NCI-H82 treated with DMSO at 0.1 percent for 48 hours (cell line): Measurements from ENCODE around the gene COL4A6.
"Not testable (repeated sequence)": the region's sequence is repeated elsewhere in the genome, so short reads cannot be mapped to it uniquely, and the experiment has no call there.

Source experiments
- DNase-seq: peaks from one replicate; lab custom pipeline; 2025; ENCODE audit not compliant: unreplicated experiment; lab: John Stamatoyannopoulos, UW

The COL4A6 gene

DNA sequence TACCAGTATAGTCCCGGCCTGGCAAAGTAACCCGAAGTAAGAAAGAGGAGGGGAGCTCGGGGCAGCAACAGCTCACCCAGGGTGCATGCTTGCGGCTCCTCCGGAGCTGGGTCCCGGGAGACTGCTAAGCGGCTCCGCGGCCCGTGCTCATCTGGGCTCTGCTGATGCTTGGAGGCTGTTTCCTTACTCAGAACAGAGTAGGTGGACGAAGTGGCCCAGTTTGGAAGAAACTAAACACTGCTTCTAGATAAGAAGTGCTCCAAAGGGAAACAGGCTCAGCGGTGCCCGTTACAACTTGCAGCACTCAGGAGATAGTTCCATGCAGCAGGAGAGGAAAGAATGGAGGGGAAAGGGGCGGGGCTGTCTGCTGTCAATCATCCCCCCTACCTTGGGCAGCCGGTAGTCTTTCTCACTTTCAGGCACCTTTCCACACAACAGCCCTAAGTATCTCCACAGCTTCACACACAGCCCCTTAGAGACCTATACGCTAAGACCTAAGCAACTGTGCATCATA lies at the start of gene COL4A6:
Gene COL4A6, minus strand, starts transcription at position 313 of the 514 bp plus-strand sequence. Its CDS starts 226 bp downstream, at position 87.
- DNase-seq: no peak

DNA sequence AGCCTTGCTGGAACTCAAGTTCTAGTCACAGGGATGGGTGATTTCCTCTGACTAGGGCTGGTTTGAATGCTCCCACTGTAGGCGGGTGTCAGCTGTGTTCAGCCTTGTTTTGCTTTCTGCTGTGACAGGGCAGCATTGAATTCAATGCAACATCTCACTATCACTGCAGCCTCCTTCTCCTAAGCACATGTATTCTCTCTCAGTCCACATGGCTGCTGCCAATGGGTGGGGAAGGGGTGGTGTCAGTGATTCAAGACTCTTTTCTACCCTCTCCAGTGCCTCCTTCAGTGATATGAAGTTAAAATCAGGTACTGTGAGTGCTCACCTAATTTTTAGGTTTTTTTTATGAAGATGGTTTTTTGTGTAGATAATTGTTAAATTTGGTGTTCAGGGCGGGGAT lies 47.7 kb upstream of the COL4A6 start:
- DNase-seq: no peak

DNA sequence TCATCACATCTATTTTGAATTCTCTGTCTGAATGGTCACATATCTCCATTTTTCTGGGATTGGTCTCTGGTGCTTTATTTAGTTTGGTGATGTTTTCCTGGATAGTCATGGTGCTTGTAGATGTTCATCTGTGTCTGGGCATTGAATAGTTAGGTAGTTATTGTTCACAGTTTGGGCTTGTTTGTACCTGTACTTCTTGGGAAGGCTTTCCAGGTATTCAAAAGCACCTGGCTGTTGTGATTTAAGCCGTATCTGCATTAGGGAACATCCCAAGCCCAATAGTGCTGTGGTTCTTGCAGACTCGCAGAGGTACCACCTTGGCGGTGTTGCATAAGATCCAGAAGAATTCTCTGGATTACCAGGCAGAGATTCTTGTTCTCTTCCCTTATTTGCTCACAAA lies 46.0 kb upstream of the COL4A6 start:
- no peak for DNase-seq

DNA sequence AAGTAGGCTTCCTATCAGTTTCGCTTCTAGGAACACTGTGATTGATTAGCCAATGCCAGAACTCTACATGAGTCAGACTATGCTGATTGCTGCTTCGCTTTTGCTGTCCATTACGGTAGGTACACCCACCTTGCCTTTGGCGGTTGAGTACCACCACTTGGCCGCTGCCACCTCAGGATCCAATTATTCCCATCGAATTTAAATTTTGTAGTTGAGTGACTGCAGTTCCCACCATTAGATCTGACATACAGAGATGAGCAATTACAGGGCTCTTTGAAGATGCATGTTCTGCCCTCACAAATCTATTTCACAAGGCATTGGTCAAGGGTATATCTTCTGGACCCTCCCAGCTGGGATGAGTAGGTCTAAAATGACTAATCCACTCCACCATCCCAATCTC lies 43.3 kb upstream of the COL4A6 start:
- DNase-seq: not testable (repeated sequence)

DNA sequence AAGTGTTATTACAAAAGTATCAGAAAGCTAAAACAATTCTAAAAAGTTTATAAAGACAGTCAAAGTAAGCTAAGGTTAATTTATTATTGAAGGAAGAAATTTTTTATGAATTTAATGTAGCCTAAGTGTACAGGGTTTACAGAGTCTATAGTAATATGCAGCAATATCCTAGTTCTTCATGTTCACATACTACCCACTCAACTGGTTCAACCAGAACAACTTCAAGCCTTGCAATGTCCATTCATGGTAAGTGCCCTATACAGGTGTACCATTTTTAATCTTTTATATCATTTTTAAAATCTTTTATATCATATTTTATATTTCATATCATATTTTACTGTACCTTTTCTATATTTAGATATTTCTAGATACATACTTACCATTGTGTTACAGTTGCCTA lies 35.8 kb upstream of the COL4A6 start:
- no peak for DNase-seq

DNA sequence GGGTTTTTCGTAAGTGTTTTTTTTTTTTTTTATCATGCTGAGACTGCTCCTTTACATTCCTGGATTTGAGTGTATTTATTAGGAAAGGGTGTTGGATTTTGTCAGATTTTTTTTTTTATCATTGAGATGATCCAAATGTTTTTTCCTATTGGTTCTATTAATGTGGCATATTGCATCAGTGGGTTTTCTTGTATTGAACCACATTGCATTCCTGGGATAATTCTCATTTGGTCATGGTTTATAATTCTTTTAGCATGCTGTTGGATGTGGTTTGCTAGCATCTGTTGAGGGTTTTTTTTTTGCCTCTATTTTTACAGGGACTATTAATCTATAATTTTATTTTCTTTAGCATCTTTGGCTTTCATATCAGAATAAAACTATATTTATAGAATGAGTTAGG lies 30.3 kb upstream of the COL4A6 start:
- no peak for DNase-seq

DNA sequence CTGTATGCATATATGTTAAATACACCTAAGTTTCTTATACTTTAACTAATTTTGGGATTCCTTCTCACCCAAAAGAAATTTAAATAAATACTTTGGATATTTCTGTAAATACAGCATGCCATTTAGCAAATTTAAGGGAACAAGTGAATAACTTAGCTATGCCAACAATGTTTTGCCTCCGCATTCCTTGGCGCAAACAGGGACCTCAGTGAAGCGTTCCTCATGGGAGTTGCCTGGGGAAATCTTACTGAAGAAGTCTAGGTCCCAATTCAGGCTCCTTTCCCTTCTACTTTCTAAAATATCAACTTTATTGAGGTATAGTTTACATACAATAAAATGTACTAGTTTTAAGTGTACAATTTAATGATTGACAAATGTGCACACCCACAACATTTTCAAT lies 26.4 kb upstream of the COL4A6 start:
- no peak for DNase-seq

DNA sequence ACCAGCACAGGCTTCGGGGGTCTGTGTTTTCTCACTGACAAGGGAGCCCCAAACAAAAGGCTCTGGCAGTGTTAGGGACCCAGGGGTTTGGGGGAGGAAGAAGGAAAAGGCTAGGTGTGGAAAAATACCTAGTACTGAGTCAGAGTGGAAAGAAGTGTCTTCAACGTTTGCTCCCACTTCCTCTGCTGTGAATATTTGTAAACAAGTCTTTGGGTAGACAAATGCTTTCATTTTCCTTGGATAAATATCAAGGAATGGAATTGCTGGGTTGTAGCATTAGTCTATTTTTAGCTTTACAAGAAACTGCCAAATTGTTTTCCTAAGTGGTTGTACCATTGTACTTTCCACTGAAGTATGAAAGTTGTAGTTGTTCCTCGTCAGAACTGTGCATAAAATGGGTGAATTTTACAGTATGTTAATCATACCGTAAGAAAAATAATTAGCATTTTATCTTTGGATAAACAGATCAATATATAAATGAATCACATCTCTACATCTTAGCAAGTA lies 18.8 kb upstream of the COL4A6 start:
- DNase-seq: no peak

DNA sequence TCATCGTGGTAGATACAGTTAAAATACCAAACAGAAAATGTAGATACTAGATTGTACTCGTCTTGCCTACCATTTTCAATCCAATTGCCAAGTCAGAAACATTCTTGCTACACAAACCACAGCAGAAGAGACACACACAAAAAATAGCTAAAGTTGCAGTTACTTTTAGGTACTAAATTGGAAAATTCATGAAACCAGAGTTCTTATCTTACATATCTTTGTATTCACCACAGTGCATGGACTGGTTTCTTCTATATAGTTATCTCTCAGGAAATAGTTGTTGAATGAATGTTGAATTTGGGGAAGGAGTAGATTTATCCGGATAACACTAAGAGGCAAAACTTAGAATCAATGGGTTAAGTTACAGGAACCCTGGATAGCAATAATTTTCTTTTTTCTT lies 15.6 kb upstream of the COL4A6 start:
- DNase-seq: no peak

DNA sequence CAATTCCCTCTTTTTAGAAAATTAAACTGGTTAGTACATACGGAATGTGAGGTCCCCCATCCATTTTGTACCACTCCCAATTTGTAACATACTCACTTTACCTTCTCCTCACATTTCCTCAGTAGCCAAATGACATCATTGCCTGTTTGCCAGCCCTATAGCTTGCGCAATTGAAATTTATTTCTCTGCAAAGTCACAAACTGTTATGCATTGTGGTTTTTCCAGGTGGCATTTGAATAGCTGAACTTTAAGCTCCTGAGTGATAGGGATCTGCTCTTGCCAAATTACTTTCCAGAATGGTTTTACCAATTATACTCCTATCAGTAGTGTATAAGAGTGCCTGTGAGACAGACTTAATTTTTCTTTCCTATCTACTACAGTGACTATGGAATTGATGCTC lies 9.1 kb upstream of the COL4A6 start:
- no peak for DNase-seq

DNA sequence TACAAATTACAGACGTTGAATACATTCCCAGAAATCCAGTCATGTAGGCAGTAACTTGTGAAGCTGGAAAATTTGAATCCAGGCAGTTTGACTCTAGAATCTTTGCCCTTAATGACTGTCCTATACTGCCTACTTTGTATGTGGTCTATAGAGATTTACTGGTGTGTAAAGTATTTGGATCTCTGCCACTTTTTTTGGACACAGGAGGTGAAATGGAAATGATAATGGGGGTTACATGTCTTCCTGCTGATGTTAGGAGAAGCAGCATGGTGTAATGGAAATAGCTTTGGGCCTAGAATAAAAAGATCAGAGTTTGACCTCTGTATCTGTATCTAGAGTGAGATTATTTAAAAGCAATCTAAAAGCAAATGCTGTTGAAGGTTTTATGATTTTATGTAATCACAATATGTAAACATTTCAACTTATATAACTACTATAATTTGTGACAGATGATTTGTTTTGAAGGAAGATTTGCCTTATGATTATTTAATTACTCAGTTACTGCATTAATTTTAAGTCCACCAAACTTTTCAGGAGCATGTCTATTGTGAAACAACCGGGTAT lies 4.8 kb upstream of the COL4A6 start:
- DNase-seq: no peak

DNA sequence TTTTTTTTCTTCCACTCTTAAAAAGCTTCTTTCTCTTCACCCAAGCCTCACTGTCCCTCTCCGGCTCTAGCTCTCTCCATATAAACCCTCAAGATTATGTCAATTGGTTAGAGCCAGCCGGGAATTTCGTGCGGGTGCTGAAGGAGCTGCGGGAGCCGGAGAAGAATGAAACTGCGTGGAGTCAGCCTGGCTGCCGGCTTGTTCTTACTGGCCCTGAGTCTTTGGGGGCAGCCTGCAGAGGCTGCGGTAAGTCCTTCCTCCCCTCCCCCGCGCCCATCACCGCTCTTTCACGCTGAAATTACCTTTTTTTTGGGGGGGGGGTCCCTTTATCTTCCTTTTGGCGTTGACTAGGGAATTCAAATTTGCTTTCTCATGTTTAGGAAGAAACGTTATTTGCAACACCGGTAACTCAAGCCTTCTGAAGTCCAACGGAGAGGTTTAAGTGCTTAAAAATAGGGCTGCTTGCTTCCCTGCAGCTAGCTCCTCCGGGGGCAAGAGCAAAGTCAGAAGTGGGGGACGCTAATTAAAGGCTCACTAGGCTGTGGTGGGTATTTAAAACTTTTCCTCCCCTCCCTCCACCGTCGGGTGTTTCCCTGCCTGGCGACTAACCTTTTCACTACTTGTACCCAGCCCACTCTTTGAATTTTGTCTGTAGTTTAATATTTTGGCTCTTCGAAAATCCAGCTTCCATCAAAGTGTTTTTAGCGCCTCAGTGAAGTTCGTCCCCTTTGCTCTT lies 1.9 kb upstream of the COL4A6 start:
- no peak for DNase-seq

DNA sequence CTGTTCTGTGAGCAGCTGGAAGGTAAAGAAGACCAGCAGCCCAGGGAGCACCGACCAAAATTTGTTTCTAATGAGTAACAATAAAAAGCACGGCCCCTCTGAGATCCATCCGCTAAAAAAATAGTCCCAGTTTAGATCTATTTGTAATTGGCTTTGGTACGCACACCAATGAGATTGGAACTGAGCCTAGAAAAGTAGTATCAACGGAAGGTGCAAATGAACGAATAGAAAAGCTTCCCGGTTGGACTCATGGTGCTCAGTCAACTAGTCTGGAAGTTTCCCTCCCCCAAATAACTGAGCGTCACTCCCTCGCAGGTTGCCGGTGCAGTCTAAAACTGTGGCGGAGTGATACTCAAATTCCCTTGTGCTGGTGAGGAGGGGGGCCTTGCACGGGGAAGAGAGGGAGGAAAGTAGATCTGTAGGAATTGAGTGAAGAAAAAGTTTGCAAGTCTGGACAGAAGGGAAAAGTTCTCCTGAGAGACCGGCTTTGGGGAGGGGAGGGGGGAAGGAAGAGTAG lies 1.3 kb upstream of the COL4A6 start, which contains the start of gene COL4A5:
Gene COL4A5, plus strand, starts transcription at position 413 of the 517 bp plus-strand sequence. CDS start 288 bp downstream, outside the sequence.
- DNase-seq: no peak

DNA sequence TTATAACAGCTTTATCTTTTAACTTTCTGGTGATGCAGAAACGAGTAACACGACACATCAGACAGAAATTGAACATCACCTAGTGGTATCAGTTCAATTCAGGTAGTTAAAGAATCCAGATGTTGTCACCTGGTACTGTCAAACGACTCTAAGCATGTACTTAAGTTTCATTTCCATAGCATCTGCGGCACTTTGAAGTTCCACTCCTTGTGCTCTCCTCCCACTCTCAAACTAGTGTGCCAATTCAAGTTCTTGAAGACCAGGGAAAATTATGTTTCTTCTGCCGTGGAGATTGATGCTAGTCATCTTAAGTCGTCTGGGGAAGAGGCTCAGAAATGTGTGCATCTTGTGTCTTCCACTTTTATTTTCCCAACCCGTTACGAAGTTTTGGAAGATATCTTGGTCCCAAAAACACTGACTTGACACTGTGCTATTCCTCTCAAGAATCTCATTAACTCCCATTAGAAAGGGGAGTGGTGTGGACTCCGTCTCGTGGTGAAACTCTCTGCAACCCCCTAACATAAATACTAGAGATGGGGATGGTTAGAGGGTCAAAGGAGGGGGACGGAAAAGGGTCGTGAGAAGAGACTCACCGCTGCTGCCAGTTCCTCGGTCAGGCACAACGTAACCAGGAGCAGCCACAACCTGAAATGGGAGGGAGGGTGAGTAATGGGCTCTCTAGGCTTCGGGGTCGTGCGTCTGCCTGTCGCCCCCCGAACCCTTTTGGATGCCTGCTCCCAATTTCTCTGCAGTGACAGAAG lies 693 bp downstream of the COL4A6 start:
- no peak for DNase-seq

DNA sequence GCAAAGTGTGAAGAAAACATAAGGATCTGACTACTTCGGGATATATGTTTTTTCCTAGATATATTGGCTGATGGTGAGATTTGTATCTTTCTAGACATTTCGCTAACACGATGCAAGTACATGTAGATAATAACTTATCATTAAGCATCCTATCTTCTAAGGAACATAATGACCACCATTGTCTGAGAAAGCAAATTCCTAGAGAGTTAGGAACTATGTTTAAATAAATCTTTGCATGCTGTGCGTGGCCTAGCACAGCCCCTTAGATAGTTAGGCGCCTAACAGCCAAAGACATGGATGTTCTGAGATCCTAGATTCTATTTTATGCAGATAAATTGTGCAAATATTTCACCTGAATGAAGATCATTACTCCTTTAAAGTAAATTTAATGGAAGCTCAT lies 3.0 kb downstream of the COL4A6 start:
- DNase-seq: no peak

DNA sequence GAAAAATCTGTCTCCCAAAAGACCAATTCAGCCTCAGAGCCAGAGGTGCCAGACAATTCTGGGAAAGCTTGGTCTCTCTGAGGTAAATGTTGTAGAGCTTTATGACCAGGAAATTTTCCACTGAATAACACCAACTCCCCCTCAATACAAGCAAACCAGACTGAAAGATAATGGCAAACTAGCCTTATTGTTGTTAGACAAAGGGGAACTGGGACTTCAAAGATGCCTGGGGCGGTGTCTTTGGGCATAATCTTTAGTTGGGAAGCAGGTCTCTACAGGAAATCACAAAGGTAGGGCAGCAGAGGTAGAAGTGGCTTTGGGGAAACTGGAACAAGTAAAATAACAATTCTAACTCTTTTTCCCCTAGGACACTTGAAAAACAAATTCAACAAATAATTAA lies 12.0 kb downstream of the COL4A6 start:
- no peak for DNase-seq

DNA sequence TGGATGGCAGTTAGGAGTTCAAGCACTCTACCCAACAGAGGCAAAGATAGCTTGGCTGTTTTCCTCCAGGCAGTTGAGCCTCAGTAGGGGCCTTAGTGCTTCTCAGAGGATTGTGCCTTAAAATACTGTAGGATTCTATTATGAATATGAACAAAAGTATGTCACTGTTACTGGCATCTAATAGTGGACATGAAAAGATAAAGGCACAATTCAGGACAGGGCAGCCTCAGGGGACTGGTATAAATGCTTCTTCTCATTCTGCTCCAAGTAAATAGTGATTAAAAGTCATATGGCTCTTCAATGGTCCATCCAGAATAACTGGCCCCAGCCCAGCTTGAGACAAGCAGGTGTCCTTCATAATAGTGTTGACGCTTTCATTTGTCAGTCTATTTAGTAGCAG lies 17.7 kb downstream of the COL4A6 start:
- DNase-seq: no peak

DNA sequence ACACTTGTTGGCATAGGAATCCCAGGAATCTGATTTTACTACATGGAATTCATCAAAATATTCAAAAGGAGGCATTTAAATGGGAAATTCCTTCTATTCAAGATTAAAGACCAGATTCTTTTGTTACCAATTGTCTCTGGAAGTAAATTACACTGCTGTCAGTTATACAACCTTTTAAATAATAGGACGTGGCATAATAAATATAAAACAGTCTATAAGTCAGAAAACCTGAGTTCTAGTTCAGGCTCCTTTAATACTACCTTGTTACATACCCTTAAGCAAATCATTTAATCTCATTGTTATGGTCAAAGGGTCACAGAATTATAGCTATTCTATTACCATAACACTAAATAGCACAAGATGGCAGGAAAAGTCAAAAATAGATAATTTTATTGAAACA lies 18.8 kb downstream of the COL4A6 start:
- no peak for DNase-seq

DNA sequence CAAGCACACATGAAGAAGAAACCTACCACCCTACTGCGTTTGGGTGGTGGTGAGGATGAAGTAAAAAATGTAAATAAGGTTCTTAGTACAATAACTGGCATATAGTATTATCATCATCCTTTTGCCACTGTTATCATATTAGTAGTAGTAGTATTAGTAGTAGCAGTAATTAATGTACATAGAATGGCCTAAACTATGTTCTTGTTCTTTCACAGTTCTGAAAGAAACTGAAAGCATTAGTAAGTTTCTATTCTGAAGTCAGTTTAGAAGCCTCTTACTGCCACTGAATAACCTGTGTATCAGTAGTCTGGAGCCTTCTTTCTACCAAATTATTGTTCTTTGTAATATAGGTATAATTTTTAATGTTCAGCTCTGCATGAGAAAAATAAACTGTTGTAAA lies 21.0 kb downstream of the COL4A6 start:
- no peak for DNase-seq

DNA sequence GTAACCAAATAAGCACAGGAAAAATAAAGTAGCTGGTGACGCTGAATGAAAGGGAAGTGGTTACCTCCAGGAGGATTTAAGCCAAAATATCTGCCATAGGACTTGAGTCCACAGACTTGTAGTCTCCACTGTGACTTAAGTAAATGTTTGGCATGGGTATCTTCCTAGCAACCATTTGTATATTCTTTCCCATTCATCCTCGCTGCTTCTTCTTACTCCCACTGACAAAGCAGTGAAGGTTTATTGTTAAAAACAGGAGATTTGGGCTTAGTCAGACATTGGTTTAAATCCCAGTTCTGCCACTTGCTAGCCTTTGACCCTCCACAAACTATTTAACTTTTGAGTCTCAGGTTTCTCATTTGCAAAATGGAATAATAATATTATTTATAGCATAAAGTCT lies 22.3 kb downstream of the COL4A6 start:
- DNase-seq: no peak

DNA sequence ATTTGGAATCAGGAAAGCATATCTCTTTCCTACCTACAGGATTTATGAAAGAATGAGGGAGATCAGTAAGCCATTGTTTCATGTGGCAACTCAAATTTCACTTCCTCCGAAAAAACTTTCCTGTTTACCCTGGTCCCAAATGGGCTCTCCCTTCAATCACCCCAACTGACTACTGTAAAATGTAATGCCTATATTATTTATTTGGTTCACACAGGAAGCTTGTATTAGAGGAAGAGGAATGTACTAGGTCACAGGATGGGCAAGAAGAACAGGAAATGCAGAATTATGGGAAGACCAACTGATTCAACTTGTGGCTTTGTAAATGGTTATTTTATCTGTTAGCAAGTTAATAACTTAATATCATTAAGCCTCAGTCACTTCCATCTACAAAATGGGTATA lies 23.1 kb downstream of the COL4A6 start:
- DNase-seq: no peak

DNA sequence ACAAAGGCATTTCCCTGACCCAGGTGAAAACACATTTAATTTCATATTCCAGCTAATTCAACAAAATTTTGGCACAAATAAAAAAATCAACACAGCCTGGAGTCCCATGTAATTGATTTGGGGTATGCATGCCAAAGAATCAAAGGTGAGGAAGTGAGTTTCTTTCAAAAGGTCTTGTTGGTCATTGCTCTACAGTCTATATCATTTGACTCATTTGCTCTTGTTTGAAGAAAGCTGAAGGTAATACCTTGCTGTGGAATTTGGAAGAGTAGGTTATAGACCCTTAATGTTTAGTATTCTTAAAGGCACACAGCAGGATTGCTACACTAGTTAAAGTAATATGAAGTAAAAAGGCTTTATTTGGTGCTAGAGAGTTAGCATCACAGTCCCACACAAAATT lies 25.4 kb downstream of the COL4A6 start:
- no peak for DNase-seq
